Natural killer cell (primary cell): ENCODE measurements around the gene CHST11. TPM values are rescaled to one million over a fixed set of nuclear protein-coding genes. Genes with fewer than 3 reads are reported as not detected.

ENCODE experiments used
- ATAC-seq, 3 donors: fragments of 150-1000 bp in 2 of 3; fragments of 200-7000 bp in 1 of 3; cut with Tn5 transposase; 1 replicate in 1 of 3; 2 replicates in 2 of 3; pipeline ENCODE4 v1.10.0; 2021; ENCODE audit warnings: mild to moderate bottlenecking in 2 of 3, moderate library complexity in 2 of 3
- DNase-seq, 2 donors: peaks; one replicate each; pipeline versions ENCODE4 v3.0.0 to v3.0.0-alpha.2; 2013 to 2021; ENCODE audit warnings: mixed read lengths in 1 of 2
- H3K27ac ChIP-seq: one replicate; pipeline ENCODE4 v1.5.1; 2013; ENCODE audit warnings: mild to moderate bottlenecking, low read length
- H3K27me3 ChIP-seq: one replicate; pipeline ENCODE4 v1.6.1; 2013; ENCODE audit warnings: low read length; ENCODE audit not compliant: control insufficient read depth, insufficient read depth
- H3K36me3 ChIP-seq: one replicate; pipeline ENCODE4 v1.6.1; 2013; ENCODE audit warnings: low read length; ENCODE audit not compliant: control insufficient read depth, insufficient read depth
- H3K4me1 ChIP-seq: one replicate; pipeline ENCODE4 v1.6.1; 2013; ENCODE audit warnings: low read length; ENCODE audit not compliant: control insufficient read depth, insufficient read depth
- H3K4me3 ChIP-seq: one replicate; pipeline ENCODE4 v1.5.1; 2013; ENCODE audit warnings: low read length
- H3K9me3 ChIP-seq: one replicate; pipeline ENCODE4 v1.6.1; 2013; ENCODE audit warnings: low read length; ENCODE audit not compliant: control insufficient read depth, insufficient read depth
- H3K27ac Mint-ChIP-seq, 2 donors: one replicate each; pipeline ENCODE4 v1.8.0; 2022; ENCODE audit warnings: mild to moderate bottlenecking in 2 of 2, mixed read lengths in 2 of 2, moderate library complexity in 1 of 2
- H3K27me3 Mint-ChIP-seq, 2 donors: one replicate each; pipeline ENCODE4 v1.8.0; 2022; ENCODE audit warnings: low read depth in 2 of 2, mixed read lengths in 2 of 2
- H3K36me3 Mint-ChIP-seq: one replicate; pipeline ENCODE4 v1.8.0; 2022; ENCODE audit warnings: mixed read lengths
- H3K4me1 Mint-ChIP-seq, 2 donors: one replicate each; pipeline ENCODE4 v1.8.0; 2022; ENCODE audit warnings: mixed read lengths in 2 of 2
- H3K4me3 Mint-ChIP-seq: one replicate; pipeline ENCODE4 v1.8.0; 2022; ENCODE audit warnings: mild to moderate bottlenecking, moderate library complexity, mixed read lengths
- H3K9me3 Mint-ChIP-seq, 2 donors: one replicate each; pipeline ENCODE4 v1.8.0; 2022; ENCODE audit warnings: mixed read lengths in 2 of 2
- WGBS: methylation state at CpG from one replicate; pipeline ENCODE4 v1.1.7; 2013; ENCODE audit warnings: missing lambda C conversion rate; ENCODE audit not compliant: insufficient coverage; 5-methylcytosine and 5-hydroxymethylcytosine counted together
- intact Hi-C: fragments of 100-400 bp; cut with micrococcal nuclease; formaldehyde crosslinking; loops from one replicate; pipeline ENCODE4 v1.14.2; 2022
- total RNA-seq, 4 donors: library from RNA; stranded (reverse); fragments of 120-200 nt in 1 of 4; gene quantifications; one replicate each; pipeline versions ENCODE4 v1.2.3 to v1.2.4, GENCODE V29; 2013 to 2022
- TF ChIP-seq, protein P1 (sequence below): fragments of 200-600 bp; IDR thresholded peaks from one replicate; pipeline ENCODE4 v1.8.0; 2022; ENCODE audit warnings: antibody characterized with exemption

Gene CHST11
- total RNA-seq, 3 donors from 2014 or later (not counting 1 experiment from before 2014, with no cell fraction given) = 85.3 to 118 (median 96.1) TPM

DNA sequence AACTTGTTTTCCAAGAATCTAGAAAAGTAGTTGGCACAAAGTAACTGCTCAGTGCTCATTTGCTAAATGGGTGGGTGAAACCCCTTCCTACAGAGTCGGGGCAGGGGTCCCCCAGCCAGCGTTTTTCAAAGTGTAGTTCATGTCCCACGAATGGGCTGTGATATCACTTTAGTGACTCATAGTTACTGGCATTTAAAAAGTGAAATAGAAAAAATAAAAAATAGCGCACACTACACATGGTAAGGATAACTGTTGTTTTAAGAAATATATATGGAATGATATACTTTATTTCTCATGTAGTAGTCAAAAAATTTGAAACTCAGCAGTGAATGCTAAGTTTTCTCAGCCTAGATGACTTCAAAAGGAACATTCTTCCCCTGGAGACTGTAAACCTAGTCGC, 250.4 kb downstream of the CHST11 start:
- no peaks in the 10 kb centered on the region for H3K36me3 Mint-ChIP-seq
- WGBS = 85% methylated on average over 5 of the region's 5 CpGs
- no peaks in the 10 kb centered on the region for H3K9me3 ChIP-seq
- H3K9me3 Mint-ChIP-seq = no peaks in the 10 kb centered on the region
- H3K27ac ChIP-seq = no peak overlapping the region
- no peaks in the 10 kb centered on the region for H3K36me3 ChIP-seq
- no peaks in the 10 kb centered on the region for H3K27me3 Mint-ChIP-seq
- no peaks in the 10 kb centered on the region for H3K4me1 ChIP-seq
- no peaks in the 10 kb centered on the region for H3K27me3 ChIP-seq
- no peak overlapping the region for H3K4me3 ChIP-seq
- no peak overlapping the region for H3K27ac Mint-ChIP-seq
- DNase-seq (no peak), ATAC-seq (no peak)
- TF ChIP-seq, protein P1, sequence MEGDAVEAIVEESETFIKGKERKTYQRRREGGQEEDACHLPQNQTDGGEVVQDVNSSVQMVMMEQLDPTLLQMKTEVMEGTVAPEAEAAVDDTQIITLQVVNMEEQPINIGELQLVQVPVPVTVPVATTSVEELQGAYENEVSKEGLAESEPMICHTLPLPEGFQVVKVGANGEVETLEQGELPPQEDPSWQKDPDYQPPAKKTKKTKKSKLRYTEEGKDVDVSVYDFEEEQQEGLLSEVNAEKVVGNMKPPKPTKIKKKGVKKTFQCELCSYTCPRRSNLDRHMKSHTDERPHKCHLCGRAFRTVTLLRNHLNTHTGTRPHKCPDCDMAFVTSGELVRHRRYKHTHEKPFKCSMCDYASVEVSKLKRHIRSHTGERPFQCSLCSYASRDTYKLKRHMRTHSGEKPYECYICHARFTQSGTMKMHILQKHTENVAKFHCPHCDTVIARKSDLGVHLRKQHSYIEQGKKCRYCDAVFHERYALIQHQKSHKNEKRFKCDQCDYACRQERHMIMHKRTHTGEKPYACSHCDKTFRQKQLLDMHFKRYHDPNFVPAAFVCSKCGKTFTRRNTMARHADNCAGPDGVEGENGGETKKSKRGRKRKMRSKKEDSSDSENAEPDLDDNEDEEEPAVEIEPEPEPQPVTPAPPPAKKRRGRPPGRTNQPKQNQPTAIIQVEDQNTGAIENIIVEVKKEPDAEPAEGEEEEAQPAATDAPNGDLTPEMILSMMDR = no peak
- peaks cover 51 to 60% of the 10 kb centered on the region in 2 donors for H3K4me1 Mint-ChIP-seq
- intact Hi-C loops = no loop called here
- H3K4me3 Mint-ChIP-seq = no peak overlapping the region

DNA sequence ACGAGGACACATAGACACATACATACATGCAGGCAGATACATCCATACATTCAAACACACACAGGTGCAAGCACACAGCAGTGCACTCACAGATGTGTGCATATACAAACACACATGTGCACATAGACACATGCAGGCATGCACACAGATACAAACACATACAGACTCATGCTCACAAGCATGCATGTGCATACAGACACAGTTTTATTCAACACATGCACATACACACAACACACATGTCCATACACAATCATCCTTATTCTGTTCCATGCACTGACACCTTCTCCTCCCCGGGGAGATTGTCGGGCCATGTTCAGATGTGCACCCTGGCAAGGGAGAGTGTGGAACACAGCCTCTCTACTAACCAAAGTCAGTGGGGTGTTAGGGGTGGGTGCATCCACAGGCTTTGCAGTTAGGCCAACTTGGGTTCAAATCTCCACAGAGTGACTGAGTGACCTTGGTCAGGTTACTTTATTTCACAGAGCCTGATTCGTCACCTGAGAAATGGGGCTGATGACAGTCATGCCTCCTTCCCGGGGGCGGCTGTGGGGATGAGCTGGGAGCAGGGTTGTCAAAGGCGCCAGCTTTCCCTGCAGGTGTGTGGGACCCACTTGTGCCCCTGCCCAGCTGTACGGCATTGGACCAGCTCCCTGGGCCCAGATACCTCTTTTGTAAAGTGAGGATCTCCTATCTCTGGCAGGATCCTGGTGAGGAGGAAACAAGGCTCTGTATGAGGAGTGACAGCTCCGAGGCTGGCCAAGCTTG, 251.2 kb downstream of the CHST11 start:
- no peak for DNase-seq
- peaks cover 46 to 61% of the 10 kb centered on the region in 2 donors for H3K4me1 Mint-ChIP-seq
- Histone ChIP-seq H3K36me3 (no peaks in the 10 kb centered on the region), H3K27me3 (no peaks in the 10 kb centered on the region), H3K9me3 (no peaks in the 10 kb centered on the region), H3K4me1 (no peaks in the 10 kb centered on the region), H3K4me3 (no peak overlapping the region), H3K27ac (no peak overlapping the region)
- H3K4me3 Mint-ChIP-seq = no peak overlapping the region
- no peak for ATAC-seq
- 97% methylated on average over 7 of the region's 9 CpGs for WGBS
- H3K36me3 Mint-ChIP-seq = no peaks in the 10 kb centered on the region
- TF ChIP-seq, protein P1 = no peak
- H3K9me3 Mint-ChIP-seq = no peaks in the 10 kb centered on the region
- H3K27me3 Mint-ChIP-seq = no peaks in the 10 kb centered on the region
- intact Hi-C loops = no loop called here
- no peak overlapping the region for H3K27ac Mint-ChIP-seq

DNA sequence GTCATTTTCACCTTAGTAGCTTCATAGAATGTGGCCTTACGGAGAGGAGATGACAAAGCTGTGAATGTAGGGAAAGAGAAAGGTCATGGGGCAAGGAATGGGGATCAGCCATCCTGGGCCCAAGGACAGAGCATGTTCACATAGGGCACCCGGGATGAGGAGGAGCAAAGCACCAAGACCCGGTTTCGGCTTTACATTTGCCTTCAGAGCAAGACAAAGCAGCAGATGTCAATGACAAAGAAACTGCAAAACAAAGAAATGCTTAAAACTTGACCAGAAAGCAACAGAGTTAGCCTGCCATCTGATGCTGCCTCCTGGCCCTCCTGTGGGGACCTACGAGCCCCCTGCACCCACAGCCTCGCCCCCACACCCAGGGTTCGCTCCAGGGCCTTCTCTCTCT, 252.1 kb downstream of the CHST11 start:
- TF ChIP-seq, protein P1 = no peak

More for the DNA sequence above, 252.1 kb downstream of the CHST11 start:
- Mint-ChIP-seq H3K27ac (no peak overlapping the region), H3K36me3 (no peaks in the 10 kb centered on the region), H3K4me3 (no peak overlapping the region), H3K9me3 (no peaks in the 10 kb centered on the region), H3K27me3 (no peaks in the 10 kb centered on the region), H3K4me1 (peaks cover 40 to 62% of the 10 kb centered on the region in 2 donors)
- Histone ChIP-seq H3K36me3 (no peaks in the 10 kb centered on the region), H3K27me3 (no peaks in the 10 kb centered on the region), H3K9me3 (no peaks in the 10 kb centered on the region), H3K27ac (no peak overlapping the region), H3K4me3 (no peak overlapping the region), H3K4me1 (no peaks in the 10 kb centered on the region)
- 93% methylated on average over 7 of the region's 7 CpGs for WGBS
- intact Hi-C loops = no loop called here
- no peak for ATAC-seq
- DNase-seq = no peak
